GM15510 (cell line): ENCODE data around the gene ALK.

Source experiments
- POLR2A ChIP-seq: IDR thresholded peaks from 3 replicates; pipeline ENCODE4 v1.6.1; 2011; ENCODE audit warnings: borderline replicate concordance; ENCODE audit not compliant: insufficient read length; ENCODE audit errors: extremely low read depth

The ALK gene

GRCh38 chr2:29492701-29493100 is 428.7 kb downstream of the ALK start:
- TF ChIP-seq POLR2A: no peak

GRCh38 chr2:29490045-29490444 is 431.3 kb downstream of the ALK start:
- no peak for TF ChIP-seq POLR2A

- no peak for TF ChIP-seq POLR2A
Observed at GRCh38 chr2:29489568-29489967, 431.8 kb downstream of the ALK start.

DNA sequence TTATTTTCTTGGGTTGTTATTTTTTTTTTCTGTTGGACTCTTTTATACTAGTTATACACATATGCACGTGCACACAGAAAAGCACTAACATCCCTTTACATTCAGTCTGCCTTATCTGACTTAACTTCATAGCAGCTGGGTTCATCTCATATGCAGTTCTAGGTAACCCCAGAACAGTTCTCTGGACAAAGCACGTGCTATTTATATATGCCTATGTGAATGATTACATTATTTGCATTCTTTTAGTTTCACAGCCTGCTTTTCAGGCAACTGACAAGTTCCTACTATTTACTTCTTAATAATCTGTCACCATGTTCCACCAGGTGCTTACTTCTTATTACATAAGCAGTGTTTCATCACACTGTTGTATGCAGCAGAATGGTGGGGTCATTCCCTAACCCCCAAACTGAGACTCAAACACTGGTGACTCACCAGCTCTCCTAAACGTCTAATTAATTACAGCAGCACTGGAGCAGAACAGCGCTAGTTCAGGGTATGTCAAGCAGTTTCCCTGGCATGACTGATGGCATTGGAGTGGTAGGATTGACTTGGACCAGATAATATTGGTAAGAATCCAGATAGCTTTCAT is 433.3 kb downstream of the ALK start:
- TF ChIP-seq POLR2A: no peak

- TF ChIP-seq POLR2A: no peak
Observed at GRCh38 chr2:29485631-29486030, 435.8 kb downstream of the ALK start.

GRCh38 chr2:29485117-29485516 is 436.3 kb downstream of the ALK start:
- no peak for TF ChIP-seq POLR2A

GRCh38 chr2:29482867-29483266 is 438.5 kb downstream of the ALK start:
- no peak for TF ChIP-seq POLR2A

DNA sequence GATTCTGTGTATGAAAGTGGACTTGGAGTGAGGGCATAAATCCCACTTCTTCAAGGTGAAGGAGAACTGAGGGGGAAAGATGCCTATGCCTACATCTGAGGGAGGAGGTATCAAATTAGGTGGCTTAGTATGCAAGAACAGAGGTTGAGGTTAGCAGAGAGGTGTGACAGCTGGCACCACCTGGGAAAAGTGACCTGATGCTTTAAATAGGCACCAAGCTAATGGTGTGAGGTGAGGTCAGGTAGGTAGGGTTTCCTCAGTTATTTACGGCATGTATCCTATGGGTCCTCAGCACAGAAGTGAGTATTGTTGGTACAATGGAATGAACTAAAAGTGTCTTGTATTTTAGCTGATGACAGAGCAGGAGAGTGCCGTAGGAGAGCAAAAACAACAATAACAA is 439.0 kb downstream of the ALK start:
- no peak for TF ChIP-seq POLR2A

DNA sequence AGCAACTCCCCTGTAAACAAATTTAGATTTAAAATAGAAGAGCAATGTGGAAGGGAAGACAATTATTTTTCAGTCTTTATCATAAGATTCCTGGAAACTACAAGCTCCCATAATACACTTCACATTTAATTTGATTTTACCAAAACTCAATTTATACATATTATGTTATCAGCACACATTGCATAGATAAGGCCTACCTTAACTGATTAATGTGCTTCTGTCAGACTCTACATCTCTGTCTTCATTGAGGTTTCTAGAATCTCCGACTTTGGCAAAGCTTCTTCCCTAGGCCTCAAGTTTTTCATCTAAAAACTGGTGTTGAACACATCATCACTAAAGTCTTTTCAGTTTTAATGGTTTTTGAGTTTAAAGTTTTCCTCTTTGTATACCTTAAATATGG is 440.1 kb downstream of the ALK start:
- TF ChIP-seq POLR2A: no peak

DNA sequence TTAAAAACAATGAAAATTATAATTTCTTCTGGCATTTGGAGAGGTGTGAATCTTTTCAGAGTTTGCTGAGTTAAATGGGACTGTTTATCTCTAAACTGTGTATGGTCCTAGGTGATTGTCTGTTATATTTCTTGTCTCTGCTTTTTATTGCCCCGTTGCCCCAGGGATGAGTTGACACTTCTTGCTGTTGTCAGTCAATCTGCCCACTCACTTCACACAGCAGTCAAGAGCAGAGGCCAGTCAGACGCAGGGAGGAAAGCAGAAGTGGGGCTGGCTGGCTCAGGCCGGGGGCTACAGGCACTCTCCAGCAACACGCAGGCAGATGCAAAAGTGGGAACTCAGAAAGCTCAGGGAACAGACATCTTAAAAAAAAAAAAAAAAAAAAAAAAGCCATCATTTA is 441.0 kb downstream of the ALK start:
- TF ChIP-seq POLR2A: no peak

- TF ChIP-seq POLR2A: no peak
Observed at GRCh38 chr2:29479401-29479800, 442.0 kb downstream of the ALK start.

DNA sequence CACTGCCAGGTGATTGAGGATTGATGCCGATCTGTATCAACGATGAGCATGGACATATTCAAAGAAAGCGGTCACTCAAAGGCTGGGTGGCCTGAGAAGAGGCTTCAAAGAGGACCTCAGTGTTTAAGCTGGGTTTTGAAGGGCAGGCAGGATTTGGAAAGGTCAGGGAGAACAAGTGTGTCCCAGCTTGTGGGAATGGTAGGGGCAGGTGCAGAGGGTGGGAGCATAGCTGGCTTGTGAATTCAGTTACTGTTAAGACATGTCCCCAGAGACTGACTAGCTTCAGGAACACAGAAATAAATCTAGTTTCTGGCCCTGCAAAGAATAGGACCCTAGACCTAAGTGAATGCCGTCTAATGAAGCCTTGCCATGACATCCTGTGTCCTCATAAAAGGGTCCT is 442.7 kb downstream of the ALK start:
- no peak for TF ChIP-seq POLR2A

DNA sequence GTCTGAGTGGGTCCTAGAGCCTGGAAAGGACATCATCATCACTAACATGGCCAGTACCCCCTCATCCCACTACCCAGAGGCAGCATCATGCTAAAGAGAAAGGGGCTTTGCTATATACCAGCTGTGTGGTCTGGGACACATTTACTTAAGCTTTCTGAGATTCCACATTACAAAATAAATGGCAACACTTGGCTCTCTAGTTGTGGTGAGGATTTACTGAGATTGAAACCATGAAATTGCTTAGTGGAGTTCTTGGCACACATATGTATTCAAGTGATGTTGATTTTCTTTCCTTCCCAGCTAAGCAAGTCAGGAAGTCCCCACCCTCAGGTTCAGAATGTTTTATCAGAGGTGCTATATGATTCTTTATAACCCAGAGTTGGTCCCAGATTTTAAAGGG is 444.2 kb downstream of the ALK start:
- no peak for TF ChIP-seq POLR2A

- no peak for TF ChIP-seq POLR2A
Observed at GRCh38 chr2:29475499-29475898, 445.9 kb downstream of the ALK start.

DNA sequence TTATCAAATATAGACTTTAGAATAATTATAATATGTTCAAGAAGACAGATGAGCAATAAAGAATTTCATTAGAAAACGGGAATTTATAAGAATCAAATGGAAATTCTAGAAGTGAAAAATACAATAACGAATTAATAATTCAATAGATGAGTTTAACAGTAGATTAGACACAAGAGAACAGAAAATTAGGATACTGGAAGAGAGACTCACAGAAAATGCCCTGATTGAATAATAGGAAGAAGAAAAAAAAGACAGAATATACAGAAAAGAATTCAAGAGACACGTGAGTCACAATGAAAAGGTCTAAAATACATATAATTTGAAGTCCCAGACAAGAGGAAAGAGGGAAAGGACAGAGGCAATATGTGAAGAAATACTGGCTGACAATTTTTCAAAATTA is 451.4 kb downstream of the ALK start:
- TF ChIP-seq POLR2A: no peak

DNA sequence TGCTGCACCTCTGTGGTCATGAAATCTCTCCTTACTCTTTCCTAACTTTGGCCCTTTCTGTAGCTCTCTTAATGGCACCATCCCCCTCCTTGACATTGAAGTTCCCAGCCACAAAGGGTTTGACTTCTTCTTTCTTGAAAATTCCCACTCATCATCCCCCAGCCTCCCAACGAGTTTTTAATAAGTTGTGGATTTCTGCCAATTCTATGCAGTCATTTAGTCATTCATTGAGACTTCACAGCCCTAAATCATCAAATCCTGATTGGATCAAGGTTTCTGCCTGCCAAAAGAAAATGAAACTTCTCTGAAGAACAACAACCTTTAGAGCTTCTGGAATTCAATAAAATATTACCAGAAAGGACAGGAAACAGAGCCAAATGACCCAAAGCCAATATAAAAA is 451.9 kb downstream of the ALK start:
- no peak for TF ChIP-seq POLR2A

- TF ChIP-seq POLR2A: no peak
Observed at GRCh38 chr2:29463181-29463900, 458.0 kb downstream of the ALK start.

GRCh38 chr2:29462293-29462692 is 459.1 kb downstream of the ALK start:
- TF ChIP-seq POLR2A: no peak

GRCh38 chr2:29460190-29460589 is 461.2 kb downstream of the ALK start:
- TF ChIP-seq POLR2A: no peak
